ENCODE results near the gene GAS7.
A peak's percentile ranks its signal among the peaks of the same experiment; 100 is the strongest.

The GAS7 gene

GRCh38 chr17:10130263-10130662 is 68.1 kb downstream of the GAS7 start:
- no peak for DNase-seq

- DNase-seq = no peak
Observed at GRCh38 chr17:10127819-10128425, 70.5 kb downstream of the GAS7 start.

- DNase-seq = no peak
Observed at GRCh38 chr17:10126616-10127501, 71.5 kb downstream of the GAS7 start.

- DNase-seq = no peak
Observed at GRCh38 chr17:10126276-10126615, 72.2 kb downstream of the GAS7 start.

GRCh38 chr17:10125531-10126275 is 72.7 kb downstream of the GAS7 start:
- no peak for DNase-seq

- DNase-seq = no peak
Observed at GRCh38 chr17:10123093-10123492, 75.3 kb downstream of the GAS7 start.

GRCh38 chr17:10121971-10122707 is 76.3 kb downstream of the GAS7 start:
- no peak for DNase-seq

- no peak for DNase-seq
Observed at GRCh38 chr17:10120749-10121148, 77.7 kb downstream of the GAS7 start.

GRCh38 chr17:10120109-10120485 is 78.3 kb downstream of the GAS7 start:
- no peak for DNase-seq

GRCh38 chr17:10119203-10120108 is 79.0 kb downstream of the GAS7 start:
- DNase-seq = peak; percentile 83 to 93

GRCh38 chr17:10118788-10119130 is 79.6 kb downstream of the GAS7 start:
- DNase-seq = no peak

GRCh38 chr17:10117581-10118001 is 80.8 kb downstream of the GAS7 start:
- DNase-seq = peak in 1 of 2 experiments; percentile 54

- DNase-seq = no peak
Observed at GRCh38 chr17:10116753-10117420, 81.5 kb downstream of the GAS7 start.

- no peak for DNase-seq
Observed at GRCh38 chr17:10116267-10116666, 82.1 kb downstream of the GAS7 start.

- DNase-seq = no peak
Observed at GRCh38 chr17:10115536-10115932, 82.9 kb downstream of the GAS7 start.

- no peak for DNase-seq
Observed at GRCh38 chr17:10114931-10115535, 83.4 kb downstream of the GAS7 start.

- no peak for DNase-seq
Observed at GRCh38 chr17:10112962-10113361, 85.4 kb downstream of the GAS7 start.

- DNase-seq = no peak
Observed at GRCh38 chr17:10111907-10112452, 86.4 kb downstream of the GAS7 start.

GRCh38 chr17:10109146-10109545 is 89.3 kb downstream of the GAS7 start:
- peak; percentile 85 to 92 for DNase-seq

- DNase-seq = no peak
Observed at GRCh38 chr17:10107316-10108165, 90.9 kb downstream of the GAS7 start.

Data from NCI-H526 (cell line).